PC-3 (cell line): ENCODE measurements around the gene FLRT1. TPM values are rescaled to one million over a fixed set of nuclear protein-coding genes. Genes with fewer than 3 reads are reported as not detected.

Experiments
- ATAC-seq: fragments of 200-7000 bp; cut with Tn5 transposase; 2 replicates; pipeline ENCODE4 v1.9.1; 2020; ENCODE audit warnings: mild to moderate bottlenecking, moderate library complexity
- BruUV-seq: library from RNA; stranded (reverse); fragments of 400-500 nt; replicated peaks from 2 replicates; lab custom pipeline; 2021; lab: Mats Ljungman, UMichigan
- CTCF ChIA-PET: fragments of 300-600 bp; sonication (Branson Sonifier 250); formaldehyde crosslinking; loops from one replicate; lab custom pipeline; 2022; ENCODE audit warnings: antibody characterized with exemption; lab: Charles Lee
- POLR2A ChIA-PET: fragments of 300-600 bp; sonication (Branson Sonifier 250); formaldehyde crosslinking; loops from one replicate; lab custom pipeline; 2022; ENCODE audit warnings: antibody characterized with exemption; ENCODE audit not compliant: unreplicated experiment; lab: Charles Lee
- DNase-seq: peaks from one replicate; pipeline ENCODE4 v3.0.0-alpha.2; 2015
- H2AFZ ChIP-seq: fragments of 300-600 bp; sonication (generic); 2 replicates; pipeline ENCODE4 v1.6.0; 2016; ENCODE audit warnings: antibody characterized with exemption, low read length
- H3F3A ChIP-seq: fragments of 300-600 bp; sonication (generic); one replicate; pipeline ENCODE4 v1.6.0; 2017; ENCODE audit warnings: antibody characterized with exemption, low read length, control low read depth, mild to moderate bottlenecking; ENCODE audit not compliant: unreplicated experiment
- H3K27ac ChIP-seq: fragments of 300-600 bp; sonication (generic); 2 replicates; pipeline ENCODE4 v1.5.1; 2016; ENCODE audit warnings: mild to moderate bottlenecking, low read length
- H3K27me3 ChIP-seq: fragments of 300-600 bp; sonication (generic); 2 replicates; pipeline ENCODE4 v1.6.1; 2016; ENCODE audit warnings: low read length, mixed read lengths
- H3K36me3 ChIP-seq: fragments of 300-600 bp; sonication (generic); 2 replicates; pipeline ENCODE4 v1.6.1; 2016; ENCODE audit warnings: low read depth, mixed run types, low read length, mixed read lengths
- H3K4me1 ChIP-seq: fragments of 300-600 bp; sonication (generic); 2 replicates; pipeline ENCODE4 v1.5.1; 2016; ENCODE audit warnings: low read length; ENCODE audit not compliant: insufficient read depth
- H3K4me2 ChIP-seq: fragments of 300-600 bp; sonication (generic); 2 replicates; pipeline ENCODE4 v1.6.0; 2016; ENCODE audit warnings: low read length
- H3K4me3 ChIP-seq: fragments of 300-600 bp; sonication (generic); 2 replicates; pipeline ENCODE4 v1.5.1; 2016; ENCODE audit warnings: mild to moderate bottlenecking, low read length, mixed read lengths
- H3K79me2 ChIP-seq: fragments of 300-600 bp; sonication (generic); 2 replicates; pipeline ENCODE4 v1.6.1; 2017; ENCODE audit warnings: low read length, mixed read lengths
- H3K9ac ChIP-seq: fragments of 300-600 bp; sonication (generic); 2 replicates; pipeline ENCODE4 v1.6.0; 2016; ENCODE audit warnings: mild to moderate bottlenecking, low read length
- H3K9me2 ChIP-seq: fragments of 300-600 bp; sonication (generic); replicated peaks from 2 replicates; pipeline ENCODE4 v1.6.1; 2016; ENCODE audit warnings: mixed run types, low read length, mixed read lengths
- H3K9me3 ChIP-seq: fragments of 300-600 bp; sonication (generic); 2 replicates; pipeline ENCODE4 v1.6.1; 2016; ENCODE audit warnings: low read length, mixed read lengths
- H4K20me1 ChIP-seq: fragments of 300-600 bp; sonication (generic); 2 replicates; pipeline ENCODE4 v1.6.1; 2016; ENCODE audit warnings: low read length, mixed read lengths
- EZH2 ChIP-seq: fragments of 300-600 bp; sonication (generic); IDR thresholded peaks from one replicate; pipeline ENCODE4 v1.6.1; 2017; ENCODE audit warnings: antibody characterized with exemption, mild to moderate bottlenecking, low read length; ENCODE audit not compliant: unreplicated experiment
- EZH2phosphoT487 ChIP-seq: fragments of 300-600 bp; sonication (generic); IDR thresholded peaks from 2 replicates; pipeline ENCODE4 v1.6.1; 2018; ENCODE audit warnings: mild to moderate bottlenecking, antibody characterized with exemption, low read length, borderline replicate concordance
- intact Hi-C: fragments of 100-400 bp; cut with micrococcal nuclease; formaldehyde crosslinking; loops from 2 replicates; pipeline ENCODE4 v1.9.0; 2023
- total RNA-seq: library from RNA; depleted of rRNA; stranded (reverse); fragments of >200 nt; gene quantifications from 2 replicates; pipeline ENCODE4 v1.2.3, GENCODE V29; 2014
- TF ChIP-seq, protein P1 (sequence below): fragments of 300-600 bp; sonication (generic); conservative IDR thresholded peaks from 2 replicates; pipeline ENCODE4 v1.5.1; 2017; ENCODE audit warnings: antibody characterized with exemption, low read depth, mild to moderate bottlenecking, low read length

The FLRT1 gene
- total RNA-seq, 1 experiment from 2014 or later = not detected

DNA sequence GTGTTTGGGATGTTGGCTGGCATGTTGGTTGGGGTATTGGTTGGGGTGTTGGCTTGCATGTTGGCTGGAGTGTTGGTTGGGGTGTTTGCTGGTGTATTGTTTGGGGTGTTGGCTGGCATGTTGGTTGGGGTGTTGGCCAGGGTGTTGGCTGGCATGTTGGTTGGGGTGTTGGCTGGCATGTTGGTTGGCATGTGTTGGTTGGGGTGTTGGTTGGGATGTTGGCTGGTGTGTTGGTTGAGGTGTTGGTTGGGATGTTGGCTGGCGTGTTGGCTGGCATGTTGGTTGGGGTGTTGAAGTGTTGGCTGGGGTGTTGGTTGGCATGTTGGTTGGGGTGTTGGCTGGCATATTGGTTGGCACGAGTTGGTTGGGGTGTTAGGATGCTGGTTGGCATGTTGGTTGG lies 24.9 kb upstream of the FLRT1 start:
- Histone ChIP-seq H3K9me3 (no peaks in the 10 kb centered on the region), H3F3A (no peaks in the 10 kb centered on the region), H3K4me1 (peaks cover 7% of the 10 kb centered on the region; the same call in 1 of the 2 replicates), H3K4me2 (no peak overlapping the region), H3K9ac (no peak overlapping the region), H3K36me3 (no peaks in the 10 kb centered on the region), H3K79me2 (no peaks in the 10 kb centered on the region), H3K27me3 (no peaks in the 10 kb centered on the region), H4K20me1 (no peaks in the 10 kb centered on the region), H3K4me3 (no peak overlapping the region), H3K27ac (no peak overlapping the region), H3K9me2 (no peaks in the 10 kb centered on the region), H2AFZ (no peak overlapping the region)
- intact Hi-C loops = no loop called here
- no peak for DNase-seq
- no peak for ATAC-seq
- BruUV-seq = no TSS peak
- TF ChIP-seq, protein P1, sequence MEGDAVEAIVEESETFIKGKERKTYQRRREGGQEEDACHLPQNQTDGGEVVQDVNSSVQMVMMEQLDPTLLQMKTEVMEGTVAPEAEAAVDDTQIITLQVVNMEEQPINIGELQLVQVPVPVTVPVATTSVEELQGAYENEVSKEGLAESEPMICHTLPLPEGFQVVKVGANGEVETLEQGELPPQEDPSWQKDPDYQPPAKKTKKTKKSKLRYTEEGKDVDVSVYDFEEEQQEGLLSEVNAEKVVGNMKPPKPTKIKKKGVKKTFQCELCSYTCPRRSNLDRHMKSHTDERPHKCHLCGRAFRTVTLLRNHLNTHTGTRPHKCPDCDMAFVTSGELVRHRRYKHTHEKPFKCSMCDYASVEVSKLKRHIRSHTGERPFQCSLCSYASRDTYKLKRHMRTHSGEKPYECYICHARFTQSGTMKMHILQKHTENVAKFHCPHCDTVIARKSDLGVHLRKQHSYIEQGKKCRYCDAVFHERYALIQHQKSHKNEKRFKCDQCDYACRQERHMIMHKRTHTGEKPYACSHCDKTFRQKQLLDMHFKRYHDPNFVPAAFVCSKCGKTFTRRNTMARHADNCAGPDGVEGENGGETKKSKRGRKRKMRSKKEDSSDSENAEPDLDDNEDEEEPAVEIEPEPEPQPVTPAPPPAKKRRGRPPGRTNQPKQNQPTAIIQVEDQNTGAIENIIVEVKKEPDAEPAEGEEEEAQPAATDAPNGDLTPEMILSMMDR = no peak
- TF ChIP-seq EZH2phosphoT487 (no peak), EZH2 (no peak)
- CTCF ChIA-PET = no interaction called here
- POLR2A ChIA-PET = no interaction called here

DNA sequence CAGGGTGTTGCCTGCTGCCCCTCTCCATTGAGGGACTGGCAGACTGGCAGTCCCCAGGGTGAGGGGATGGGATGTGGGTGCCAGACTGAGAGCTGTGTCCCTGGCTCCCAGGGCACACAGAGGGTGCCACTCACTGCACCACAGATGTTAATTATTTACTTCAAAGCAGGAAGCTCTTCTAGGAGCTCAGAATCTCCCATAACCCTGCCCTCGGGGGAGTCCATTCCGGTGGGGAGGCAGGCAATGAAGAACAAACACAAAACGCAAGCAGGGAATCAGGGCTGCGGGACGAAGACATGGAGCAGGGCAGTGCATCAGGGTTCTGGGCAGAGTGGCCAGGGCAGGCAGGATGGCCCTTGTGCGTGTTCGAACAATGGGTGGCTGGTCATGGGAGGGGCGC lies 24.4 kb upstream of the FLRT1 start:
- ChIA-PET POLR2A (no interaction called here), CTCF (no interaction called here)
- no peak overlapping the region for H3K27ac ChIP-seq
- H3K9ac ChIP-seq = no peak overlapping the region
- intact Hi-C loops = no loop called here
- H2AFZ ChIP-seq = no peak overlapping the region
- H3K9me2 ChIP-seq = no peaks in the 10 kb centered on the region
- no peaks in the 10 kb centered on the region for H3K27me3 ChIP-seq
- no peaks in the 10 kb centered on the region for H4K20me1 ChIP-seq
- ATAC-seq (no peak), DNase-seq (no peak)
- TF ChIP-seq EZH2 (no peak), EZH2phosphoT487 (no peak)
- TF ChIP-seq, protein P1 = no peak
- H3K36me3 ChIP-seq = no peaks in the 10 kb centered on the region
- peaks cover 7% of the 10 kb centered on the region; the same call in 1 of the 2 replicates for H3K4me1 ChIP-seq
- BruUV-seq = no TSS peak
- H3F3A ChIP-seq = no peaks in the 10 kb centered on the region
- no peak overlapping the region for H3K4me3 ChIP-seq
- no peak overlapping the region for H3K4me2 ChIP-seq
- no peaks in the 10 kb centered on the region for H3K9me3 ChIP-seq
- no peaks in the 10 kb centered on the region for H3K79me2 ChIP-seq

DNA sequence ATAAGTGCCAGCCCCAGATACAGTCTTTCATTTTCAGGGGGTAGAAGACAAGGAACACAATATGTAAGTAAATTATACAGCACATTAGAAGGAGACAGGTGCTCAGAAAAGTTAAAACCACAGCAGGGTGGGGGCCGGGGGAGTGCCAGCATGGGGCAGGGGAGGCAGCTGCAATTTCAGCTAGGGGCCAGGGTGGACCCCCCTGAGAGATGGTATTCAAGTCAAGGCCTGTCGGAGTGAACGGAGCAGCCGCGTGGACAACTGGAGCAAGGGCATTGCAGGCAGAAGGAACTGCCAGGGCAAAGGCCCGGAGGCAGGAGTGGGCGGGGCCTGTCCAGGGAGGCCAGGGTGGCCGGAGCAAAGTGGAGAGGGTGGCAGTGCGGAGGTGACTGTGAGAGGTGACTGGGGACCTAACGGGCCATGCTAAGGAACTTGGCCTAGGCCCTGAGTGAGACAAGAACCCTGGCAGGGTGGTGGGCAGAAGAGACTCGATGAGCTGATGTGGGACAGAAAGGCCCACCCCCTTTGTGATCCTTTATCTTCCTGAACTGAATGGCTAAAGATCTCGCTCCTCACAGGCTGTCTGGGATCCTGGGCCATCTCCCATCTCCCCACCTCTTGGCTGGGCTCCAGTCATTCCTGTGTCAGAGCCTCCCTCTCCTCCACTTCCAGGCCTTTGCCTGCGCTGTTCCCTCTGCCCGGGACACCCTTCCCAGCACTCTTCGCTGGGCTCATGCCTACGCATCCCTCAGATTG lies 22.4 kb upstream of the FLRT1 start:
- no peak for ATAC-seq
- DNase-seq = no peak
- no peaks in the 10 kb centered on the region for H3K9me2 ChIP-seq
- H3K9ac ChIP-seq = no peak overlapping the region
- TF ChIP-seq EZH2 = no peak
- TF ChIP-seq, protein P1 = no peak
- TF ChIP-seq EZH2phosphoT487 = no peak
- no peaks in the 10 kb centered on the region for H3K9me3 ChIP-seq
- no peaks in the 10 kb centered on the region for H3K79me2 ChIP-seq
- CTCF ChIA-PET = no interaction called here
- no peaks in the 10 kb centered on the region for H3K4me1 ChIP-seq
- H3K4me2 ChIP-seq = no peak overlapping the region
- no peak overlapping the region for H3K4me3 ChIP-seq
- intact Hi-C loops = no loop called here
- H3K27ac ChIP-seq = no peak overlapping the region
- no TSS peak for BruUV-seq
- H3K36me3 ChIP-seq = no peaks in the 10 kb centered on the region
- H4K20me1 ChIP-seq = no peaks in the 10 kb centered on the region
- H3K27me3 ChIP-seq = no peaks in the 10 kb centered on the region
- H3F3A ChIP-seq = no peaks in the 10 kb centered on the region
- POLR2A ChIA-PET = no interaction called here
- no peak overlapping the region for H2AFZ ChIP-seq
